ENCODE results near the gene PEAK3. TPM values are rescaled to one million over a fixed set of nuclear protein-coding genes. Genes with fewer than 3 reads are reported as not detected.

PEAK3 gene
- total and polyA plus RNA-seq, 9 of the 15 experiments (the other 6 are each of a cell fraction or from before 2014, with no cell fraction given): 0.07 to 0.40 TPM; not detected in 7

DNA sequence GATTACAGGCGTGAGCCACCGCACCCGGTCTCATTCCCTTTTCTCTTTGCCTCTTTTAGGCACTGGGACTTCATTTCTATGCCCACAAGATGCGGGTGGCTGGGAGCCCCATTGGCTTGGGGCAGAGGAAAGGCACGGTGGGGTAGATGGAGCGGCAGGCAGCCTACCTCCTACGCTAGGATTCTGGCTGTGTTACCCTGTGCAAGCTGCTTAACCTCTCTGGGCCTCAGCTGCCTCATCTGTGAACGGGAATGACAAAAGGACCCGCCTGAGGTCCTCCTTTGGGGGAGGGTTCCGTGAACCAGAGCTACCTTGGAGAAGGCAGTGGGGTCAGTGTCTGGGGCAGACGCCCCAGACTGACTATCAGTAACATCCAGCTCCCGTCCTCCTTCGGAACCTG is 35.3 kb upstream of the PEAK3 start:
- Histone ChIP-seq H3K79me2 (ENCODE audit: control insufficient read depth, insufficient read depth, low read length) (no peaks in the 10 kb centered on the region), H3K9ac (ENCODE audit: insufficient read depth in 1 of 2, low read depth in 2 of 2, low read length in 2 of 2) (peak overlapping the region in 1 of 2 experiments; percentile 55; a peak in 1 of 4 replicates), H3K9me3 (replicated peaks; ENCODE audit: control insufficient read depth, insufficient read depth, low read depth, low read length) (peaks cover 12% of the 10 kb centered on the region), H3K36me3 (ENCODE audit: control insufficient read depth, insufficient read depth, low read length) (peaks cover 8% of the 10 kb centered on the region; the same call in 1 of the 3 replicates), H4K20me1 (replicated peaks; ENCODE audit: control insufficient read depth, insufficient read depth, low read length) (no peaks in the 10 kb centered on the region), H3K27me3 (ENCODE audit: control insufficient read depth in 2 of 2, insufficient read depth in 2 of 2, low read length in 2 of 2) (no peaks in the 10 kb centered on the region), H3K4me2 (ENCODE audit: insufficient read depth, low read length) (no peak overlapping the region), H3K4me3 (no peak overlapping the region), H2AFZ (ENCODE audit: low read depth, low read length) (no peak overlapping the region), H3K4me1 (replicated peaks in 1 of 2; ENCODE audit: control insufficient read depth in 2 of 2, insufficient read depth in 2 of 2, low read length in 2 of 2) (peaks cover 3 to 39% of the 10 kb centered on the region in 2 experiments; a peak in 3 of 5 replicates), H3K27ac (ENCODE audit: extremely low read depth, low read depth, low read length) (no peak overlapping the region), H3K9me1 (ENCODE audit: control insufficient read depth, insufficient read depth, low read length) (no peaks in the 10 kb centered on the region)
- BruUV-seq (replicated peaks): no TSS peak
- FAIRE-seq: no peak
- ChIA-PET POLR2A (interaction anchor here (0.5 to 4.2 kb wide), 5 partner anchors 10 to 149 kb away, joined by 3 to 13 read pairs (median 4); partner anchors contain the start of genes AMH, LSM7 and SPPL2B), CTCF (ENCODE audit: low intra/inter-chr PET ratio) (no interaction called here)
- ATAC-seq: no peak
- intact Hi-C loops (cut with micrococcal nuclease): loop anchor here (5.0 kb wide), 1 partner anchor 40 kb away; no protein-coding TSS in a partner anchor
- 55% methylated on average over 13 of the region's 13 CpGs for WGBS (ENCODE audit: insufficient coverage, low coverage, missing lambda C conversion rate)
- DNase-seq (ENCODE audit: extremely low read depth in 1 of 4, low spot score in 3 of 4): no peak
- in situ Hi-C loops (cut with MboI): loop anchor here (5.0 to 10.0 kb wide), 2 partner anchors 82 to 160 kb away; partner anchors contain the start of genes PLEKHJ1 and SF3A2
- TF ChIP-seq MITF (IDR thresholded peaks at IDR 0.05) (no peak), BCOR (IDR thresholded peaks at IDR 0.05) (peak; percentile 73), RBM25 (IDR thresholded peaks at IDR 0.05; ENCODE audit: low read depth, low read length, severe bottlenecking) (peak; percentile 62), PHB (CRISPR knock-in tag; IDR thresholded peaks at IDR 0.05) (no peak), ADNP (tag; IDR thresholded peaks at IDR 0.05) (0 out of 2 replicates have a peak, but pooled peaks have one; percentile 29), ZSCAN32 (CRISPR knock-in tag; IDR thresholded peaks at IDR 0.05) (no peak), NFIC (IDR thresholded peaks at IDR 0.05) (no peak), BRD9 (IDR thresholded peaks at IDR 0.05; ENCODE audit: low read depth, partially characterized antibody) (no peak), KDM1A (IDR thresholded peaks at IDR 0.05) (0 out of 4 replicates have a peak, but pooled peaks have one; percentile 12 to 37), ZNF347 (CRISPR knock-in tag; IDR thresholded peaks at IDR 0.05; ENCODE audit: low read depth) (no peak), ZNF644 (tag; IDR thresholded peaks at IDR 0.05; ENCODE audit: low read depth) (no peak), ZFP36 (IDR thresholded peaks at IDR 0.05; ENCODE audit: low read depth, low read length, partially characterized antibody) (peak; percentile 50), MTA3 (IDR thresholded peaks at IDR 0.05; ENCODE audit: borderline replicate concordance) (no peak), KLF6 (CRISPR knock-in tag; IDR thresholded peaks at IDR 0.05; ENCODE audit: borderline replicate concordance) (no peak), NFE2 (IDR thresholded peaks at IDR 0.05; ENCODE audit: low read depth) (no peak), SRF (CRISPR knock-in tag; IDR thresholded peaks at IDR 0.05) (no peak), BRCA1 (IDR thresholded peaks at IDR 0.05) (no peak), BRCA1 (CRISPR knock-in tag; IDR thresholded peaks at IDR 0.05) (no peak), HNRNPK (IDR thresholded peaks at IDR 0.05; ENCODE audit: low read depth, low read length, poor library complexity, severe bottlenecking) (no peak)
